ENCODE measurements around the gene ZWILCH. TPM values are rescaled to one million over a fixed set of nuclear protein-coding genes. Genes with fewer than 3 reads are reported as not detected.

ZWILCH gene
- total and polyA plus RNA-seq, 4 donors, result 3.2 to 9.9 (median 6.1) TPM

DNA sequence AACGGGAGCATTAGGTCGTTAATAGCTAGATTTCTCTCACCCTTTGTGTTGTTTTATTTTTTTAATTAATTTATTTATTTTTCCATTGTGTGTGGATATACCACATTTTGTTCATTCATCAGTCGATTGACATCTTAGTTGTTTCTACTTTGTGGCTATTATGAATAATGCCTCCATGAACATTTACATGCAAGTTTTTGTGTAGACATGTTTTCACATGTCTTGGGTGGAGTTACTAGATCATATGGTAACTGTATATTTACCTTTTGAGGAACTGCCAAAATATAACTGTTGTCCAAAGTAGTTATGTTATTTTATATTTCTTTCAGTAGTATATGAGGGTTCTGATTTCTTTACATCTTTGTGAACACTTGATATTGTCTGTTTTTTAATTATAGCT lies 18.8 kb downstream of the ZWILCH start:
- TF ChIP-seq CTCF (IDR thresholded peaks at IDR 0.05; ENCODE audit: control extremely low read depth, extremely low read depth), result no peak
- ATAC-seq (ENCODE audit: insufficient read depth, low FRiP score) (no peak), DNase-seq (no peak)
- no peaks in the 10 kb centered on the region for H3K4me1 ChIP-seq (ENCODE audit: control insufficient read depth in 5 of 5, insufficient read depth in 5 of 5, low read length in 5 of 5)
- H3K36me3 ChIP-seq (ENCODE audit: control insufficient read depth in 4 of 4, insufficient read depth in 4 of 4, low read length in 4 of 4), result peaks cover 0 to 7% (median 5%) of the 10 kb centered on the region in 4 donors
- 95% methylated on average over 3 of the region's 3 CpGs for WGBS, 2 donors
- no peak overlapping the region for H3K27ac ChIP-seq (ENCODE audit: low read depth in 1 of 2, low read length in 1 of 2)
- H3K27me3 ChIP-seq (ENCODE audit: control insufficient read depth in 3 of 3, insufficient read depth in 3 of 3, low read length in 2 of 3), result no peaks in the 10 kb centered on the region
- H3K4me3 ChIP-seq, result no peak overlapping the region
- no peaks in the 10 kb centered on the region for H3K9me3 ChIP-seq (ENCODE audit: control insufficient read depth in 4 of 4, insufficient read depth in 3 of 4, low read length in 3 of 4)
- H3K9ac ChIP-seq (ENCODE audit: insufficient read depth in 1 of 2, low read length in 2 of 2), result no peak overlapping the region

- peaks cover 4 to 12% (median 7%) of the 10 kb centered on the region in 4 donors for H3K36me3 ChIP-seq (ENCODE audit: control insufficient read depth in 4 of 4, insufficient read depth in 4 of 4, low read length in 4 of 4)
These were observed 19.7 kb downstream of the ZWILCH start for GRCh38 chr15:66524838-66525237.

GRCh38 chr15:66535056-66535455 lies 29.9 kb downstream of the ZWILCH start:
- Histone ChIP-seq H3K27me3 (ENCODE audit: control insufficient read depth in 3 of 3, insufficient read depth in 3 of 3, low read length in 2 of 3) (no peaks in the 10 kb centered on the region), H3K9ac (ENCODE audit: insufficient read depth in 1 of 2, low read length in 2 of 2) (no peak overlapping the region), H3K27ac (ENCODE audit: low read depth in 1 of 2, low read length in 1 of 2) (no peak overlapping the region), H3K4me3 (no peak overlapping the region), H3K9me3 (ENCODE audit: control insufficient read depth in 4 of 4, insufficient read depth in 3 of 4, low read length in 3 of 4) (no peaks in the 10 kb centered on the region), H3K36me3 (ENCODE audit: control insufficient read depth in 4 of 4, insufficient read depth in 4 of 4, low read length in 4 of 4) (peaks cover 0 to 4% (median 3%) of the 10 kb centered on the region in 4 donors), H3K4me1 (ENCODE audit: control insufficient read depth in 5 of 5, insufficient read depth in 5 of 5, low read length in 5 of 5) (no peaks in the 10 kb centered on the region)
- no peak for DNase-seq
- 86 to 92% methylated on average over 9 of the region's 9 CpGs for whole genome bisulfite sequencing, 2 donors
- ATAC-seq (ENCODE audit: insufficient read depth, low FRiP score), result no peak
- no peak for TF ChIP-seq CTCF (IDR thresholded peaks at IDR 0.05; ENCODE audit: control extremely low read depth, extremely low read depth)

More at GRCh38 chr15:66524838-66525237, 19.7 kb downstream of the ZWILCH start:
- Histone ChIP-seq H3K4me3 (no peak overlapping the region), H3K4me1 (ENCODE audit: control insufficient read depth in 5 of 5, insufficient read depth in 5 of 5, low read length in 5 of 5) (no peaks in the 10 kb centered on the region), H3K9me3 (ENCODE audit: control insufficient read depth in 4 of 4, insufficient read depth in 3 of 4, low read length in 3 of 4) (no peaks in the 10 kb centered on the region), H3K27ac (ENCODE audit: low read depth in 1 of 2, low read length in 1 of 2) (no peak overlapping the region), H3K9ac (ENCODE audit: insufficient read depth in 1 of 2, low read length in 2 of 2) (no peak overlapping the region), H3K27me3 (ENCODE audit: control insufficient read depth in 3 of 3, insufficient read depth in 3 of 3, low read length in 2 of 3) (no peaks in the 10 kb centered on the region)
- 84 to 88% methylated on average over 4 of the region's 4 CpGs for WGBS, 2 donors
- ATAC-seq (ENCODE audit: insufficient read depth, low FRiP score), result no peak
- DNase-seq, result no peak
- no peak for TF ChIP-seq CTCF (IDR thresholded peaks at IDR 0.05; ENCODE audit: control extremely low read depth, extremely low read depth)

GRCh38 chr15:66542896-66543295 lies 37.8 kb downstream of the ZWILCH start:
- DNase-seq, result no peak
- no peaks in the 10 kb centered on the region for H3K4me1 ChIP-seq (ENCODE audit: control insufficient read depth in 5 of 5, insufficient read depth in 5 of 5, low read length in 5 of 5)
- WGBS, 2 donors, result 98% methylated on average over 4 of the region's 4 CpGs
- H3K4me3 ChIP-seq, result no peak overlapping the region
- no peaks in the 10 kb centered on the region for H3K9me3 ChIP-seq (ENCODE audit: control insufficient read depth in 4 of 4, insufficient read depth in 3 of 4, low read length in 3 of 4)
- H3K27ac ChIP-seq (ENCODE audit: low read depth in 1 of 2, low read length in 1 of 2), result no peak overlapping the region
- no peak for TF ChIP-seq CTCF (IDR thresholded peaks at IDR 0.05; ENCODE audit: control extremely low read depth, extremely low read depth)
- H3K27me3 ChIP-seq (ENCODE audit: control insufficient read depth in 3 of 3, insufficient read depth in 3 of 3, low read length in 2 of 3), result no peaks in the 10 kb centered on the region
- no peak overlapping the region for H3K9ac ChIP-seq (ENCODE audit: insufficient read depth in 1 of 2, low read length in 2 of 2)
- ATAC-seq (ENCODE audit: insufficient read depth, low FRiP score), result no peak
- peaks cover 0 to 4% (median 4%) of the 10 kb centered on the region in 4 donors for H3K36me3 ChIP-seq (ENCODE audit: control insufficient read depth in 4 of 4, insufficient read depth in 4 of 4, low read length in 4 of 4)
